Stomach (tissue), 19 donors: ENCODE data around the gene NOLC1. TPM values are rescaled to one million over a fixed set of nuclear protein-coding genes. Genes with fewer than 3 reads are reported as not detected.

Source experiments
- DNase-seq, 2 donors: peaks; one replicate each; pipeline versions ENCODE4 v3.0.0 to v3.0.0-alpha.2; 2013 to 2019
- H3K27ac ChIP-seq, 5 donors: fragments of 200-600 bp in 4 of 5; sonication (generic) in 4 of 5; one replicate each; pipeline ENCODE4 v1.5.1; 2013 to 2019; ENCODE audit warnings: mild to moderate bottlenecking in 1 of 5, moderate library complexity in 1 of 5
- H3K27me3 ChIP-seq, 3 donors: fragments of 200-600 bp; sonication (generic); one replicate each; pipeline ENCODE4 v1.5.1; 2017 to 2019; ENCODE audit warnings: mixed run types in 1 of 3
- H3K36me3 ChIP-seq, 4 donors: fragments of 200-600 bp; sonication (generic); 1 replicate in 3 of 4; 2 replicates in 1 of 4; pipeline ENCODE4 v1.5.1; 2016 to 2019
- H3K4me1 ChIP-seq, 4 donors: fragments of 200-600 bp; sonication (generic); one replicate each; pipeline ENCODE4 v1.5.1; 2016 to 2019
- H3K4me3 ChIP-seq, 4 donors: fragments of 200-600 bp; sonication (generic) in 3 of 4; one replicate each; pipeline ENCODE4 v1.5.1; 2016 to 2019; ENCODE audit warnings: mild to moderate bottlenecking in 1 of 4
- H3K9me3 ChIP-seq, 4 donors: fragments of 200-600 bp; sonication (generic); one replicate each; pipeline ENCODE4 v1.5.1; 2016 to 2019
- EP300 ChIP-seq: sonication (generic); formaldehyde crosslinking; IDR thresholded peaks from one replicate; pipeline ENCODE4 v1.6.1; 2017; ENCODE audit warnings: antibody characterized with exemption
- POLR2A ChIP-seq, 4 donors: fragments of 450-650 bp; IDR thresholded peaks; one replicate each; pipeline ENCODE4 v1.6.1; 2016; ENCODE audit warnings: antibody characterized with exemption in 4 of 4, control low read depth in 2 of 4, mild to moderate bottlenecking in 1 of 4, moderate library complexity in 1 of 4
- POLR2AphosphoS5 ChIP-seq, 3 donors: sonication (generic); formaldehyde crosslinking; IDR thresholded peaks; one replicate each; pipeline ENCODE4 v1.6.1; 2016; ENCODE audit warnings: antibody characterized with exemption in 3 of 3
- WGBS, 5 donors: extraction: QIAGEN DNeasy Blood & Tissue Kit in 3 of 5; methylation state at CpG; one replicate each; pipeline versions ENCODE4 v1.1.5 to v1.1.7; 2013 to 2018; 5-methylcytosine and 5-hydroxymethylcytosine counted together
- intact Hi-C: fragments of 100-400 bp; cut with DNase I; formaldehyde crosslinking; loops from one replicate; pipeline ENCODE4 v1.15.1; 2023; ENCODE audit warnings: low total_unique reads
- long read RNA-seq, 10 donors: transcript quantifications; one replicate each; lab custom pipeline, GENCODE V29; 2026
- polyA plus RNA-seq, 3 donors: library from polyadenylated mRNA; stranded (reverse); fragments of 200-250 nt; gene quantifications; one replicate each; pipeline ENCODE4 v1.2.3, GENCODE V29; 2013
- total RNA-seq, 5 donors: library from RNA; depleted of rRNA; stranded (reverse); fragments of >200 nt; gene quantifications; one replicate each; pipeline versions ENCODE4 v1.1.0 to v1.2.3, GENCODE V29; 2014 to 2016
- TF ChIP-seq, protein P1 (sequence below), 7 experiments: fragments of 450-650 bp in 4 of 7; fragments of 200-600 bp in 3 of 7; sonication (generic) in 3 of 7; IDR thresholded peaks; one replicate each; pipeline ENCODE4 v1.5.1; 2016 to 2019; ENCODE audit warnings: antibody characterized with exemption in 7 of 7, control low read depth in 2 of 7, mild to moderate bottlenecking in 1 of 7
- donor health status: healthy with polysubstance abuse.
- donor health status: Bipolar disorder and iron deficiency.
- donor health status: healthy.

NOLC1 gene
- 10 to 100 TPM in 4 of 5 donors, 1 to 10 TPM in 1; 9.8 to 73.7 (median 55.6) TPM for total RNA-seq
- 10 to 100 TPM; 21.2 to 35.1 (median 27.5) TPM for polyA plus RNA-seq
- long read RNA-seq, donor 1, partial matches to known transcripts = 0 of 1 reads
- long read RNA-seq, donor 1, other reads (novel, unspliced or antisense) = 0 of 1 reads
- long read RNA-seq, donor 2, partial matches to known transcripts = 0 of 4 reads
- long read RNA-seq, donor 2, other reads (novel, unspliced or antisense) = 0 of 4 reads
- long read RNA-seq, donor 3, partial matches to known transcripts = 0 of 3 reads
- long read RNA-seq, donor 3, other reads (novel, unspliced or antisense) = 0 of 3 reads
- long read RNA-seq, donor 4, partial matches to known transcripts = 0 of 1 reads
- long read RNA-seq, donor 4, other reads (novel, unspliced or antisense) = 0 of 1 reads
- long read RNA-seq, donor 5, partial matches to known transcripts = 0 of 2 reads
- long read RNA-seq, donor 5, other reads (novel, unspliced or antisense) = 0 of 2 reads
- long read RNA-seq, donor 6, transcript NOLC1-209 (13 exons, 3,932 nt) = major isoform, 5 of 31 reads
- long read RNA-seq, donor 6, partial matches to known transcripts = 22 of 31 reads
- long read RNA-seq, donor 6, other reads (novel, unspliced or antisense) = 0 of 31 reads
- long read RNA-seq, donor 7 = 0 reads
- long read RNA-seq, donor 8, partial matches to known transcripts = 0 of 4 reads
- long read RNA-seq, donor 8, other reads (novel, unspliced or antisense) = 0 of 4 reads
- long read RNA-seq, donor 9, partial matches to known transcripts = 24 of 25 reads
- long read RNA-seq, donor 9, other reads (novel, unspliced or antisense) = 0 of 25 reads
- long read RNA-seq, donor 10, partial matches to known transcripts = 0 of 4 reads
- long read RNA-seq, donor 10, other reads (novel, unspliced or antisense) = 0 of 4 reads

DNA sequence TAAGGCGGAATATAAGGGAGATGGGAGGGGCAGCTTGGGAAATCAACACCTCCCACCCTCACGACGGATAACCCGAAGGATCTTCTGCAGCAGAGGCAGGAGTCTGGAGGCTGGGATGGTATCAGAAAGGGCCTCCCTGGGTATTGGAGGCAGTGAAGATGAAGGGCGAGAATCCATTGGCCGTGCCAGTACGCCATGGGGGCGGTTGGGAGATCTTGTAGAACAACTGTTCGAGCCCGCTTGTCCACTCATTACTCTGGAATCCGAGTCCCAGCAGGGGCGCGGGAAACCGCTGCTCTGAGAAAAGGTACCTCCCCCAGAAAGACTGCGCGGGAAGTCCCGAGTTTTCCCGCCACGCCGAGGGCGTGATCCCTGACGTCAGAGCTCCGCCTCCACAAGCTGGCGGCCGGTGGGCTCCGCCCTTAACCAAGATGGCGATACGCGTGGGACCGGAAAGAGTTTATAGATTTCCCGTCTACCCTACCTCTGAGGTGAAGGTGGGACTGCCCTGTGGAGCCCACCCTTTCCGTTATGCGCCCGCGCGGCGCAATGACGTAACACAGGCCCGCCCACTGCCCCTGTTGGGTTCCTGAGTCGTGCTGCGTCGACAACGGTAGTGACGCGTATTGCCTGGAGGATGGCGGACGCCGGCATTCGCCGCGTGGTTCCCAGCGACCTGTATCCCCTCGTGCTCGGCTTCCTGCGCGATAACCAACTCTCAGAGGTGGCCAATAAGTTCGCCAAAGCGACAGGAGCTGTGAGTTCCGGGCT, at the start of gene NOLC1:
NOLC1 (plus strand) TSS at position 616 of the 771 bp plus-strand sequence; CDS start at position 638, 22 bp downstream.
- DNase-seq = peak; percentile 99 to 100
- Histone ChIP-seq H3K27me3 (no peaks in the 10 kb centered on the region), H3K4me3 (peak within 1 kb of the TSS; percentile 80 to 95 (median 89)), H3K4me1 (peaks cover 18 to 57% (median 39%) of the 10 kb centered on the region in 4 donors), H3K27ac (peak within 1 kb of the TSS; percentile 86 to 94 (median 93)), H3K9me3 (no peaks in the 10 kb centered on the region), H3K36me3 (peaks cover 31 to 68% (median 61%) of the 10 kb centered on the region in 4 donors)
- WGBS, 5 donors = 3 to 7% (median 6%) methylated on average over 24 to 59 of the region's 59 CpGs
- TF ChIP-seq EP300 (peak; percentile 61), POLR2AphosphoS5 (IDR thresholded peaks at IDR 0.05) (peak; percentile 87 to 99 (median 93)), POLR2A (IDR thresholded peaks at IDR 0.05) (peak in 2 of 4 donors; percentile 31 to 54)
- TF ChIP-seq, protein P1, sequence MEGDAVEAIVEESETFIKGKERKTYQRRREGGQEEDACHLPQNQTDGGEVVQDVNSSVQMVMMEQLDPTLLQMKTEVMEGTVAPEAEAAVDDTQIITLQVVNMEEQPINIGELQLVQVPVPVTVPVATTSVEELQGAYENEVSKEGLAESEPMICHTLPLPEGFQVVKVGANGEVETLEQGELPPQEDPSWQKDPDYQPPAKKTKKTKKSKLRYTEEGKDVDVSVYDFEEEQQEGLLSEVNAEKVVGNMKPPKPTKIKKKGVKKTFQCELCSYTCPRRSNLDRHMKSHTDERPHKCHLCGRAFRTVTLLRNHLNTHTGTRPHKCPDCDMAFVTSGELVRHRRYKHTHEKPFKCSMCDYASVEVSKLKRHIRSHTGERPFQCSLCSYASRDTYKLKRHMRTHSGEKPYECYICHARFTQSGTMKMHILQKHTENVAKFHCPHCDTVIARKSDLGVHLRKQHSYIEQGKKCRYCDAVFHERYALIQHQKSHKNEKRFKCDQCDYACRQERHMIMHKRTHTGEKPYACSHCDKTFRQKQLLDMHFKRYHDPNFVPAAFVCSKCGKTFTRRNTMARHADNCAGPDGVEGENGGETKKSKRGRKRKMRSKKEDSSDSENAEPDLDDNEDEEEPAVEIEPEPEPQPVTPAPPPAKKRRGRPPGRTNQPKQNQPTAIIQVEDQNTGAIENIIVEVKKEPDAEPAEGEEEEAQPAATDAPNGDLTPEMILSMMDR (IDR thresholded peaks at IDR 0.05) = no peak
- intact Hi-C loops = no loop called here

DNA sequence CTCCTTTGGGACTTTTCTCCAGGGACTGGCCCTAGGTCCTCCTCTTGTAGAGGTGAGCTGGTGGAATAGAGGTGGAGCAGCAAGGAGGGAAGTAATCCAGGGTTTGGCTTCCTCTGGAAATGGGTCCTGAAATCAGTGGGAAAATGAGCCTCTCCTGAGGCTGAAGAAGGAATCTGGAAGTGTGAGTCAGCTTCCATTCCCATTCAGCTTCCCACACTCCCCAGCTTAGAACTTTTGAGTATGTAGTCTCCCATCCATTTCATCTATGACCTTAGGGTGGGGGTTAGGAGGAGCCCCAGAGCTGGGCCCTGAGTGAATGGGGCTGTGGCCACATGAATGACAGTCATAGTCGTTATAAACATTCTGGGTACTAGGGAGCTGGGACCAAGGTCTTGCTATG, 49.8 kb upstream of the NOLC1 start:
- WGBS, 5 donors = 65 to 85% (median 77%) methylated on average over 1 of the region's 1 CpG; no CpG with 5 or more reads in 1 of the 5 donors
- Histone ChIP-seq H3K9me3 (no peaks in the 10 kb centered on the region), H3K4me1 (no peaks in the 10 kb centered on the region), H3K27ac (no peak overlapping the region), H3K36me3 (peaks cover 1 to 24% (median 12%) of the 10 kb centered on the region in 4 donors), H3K27me3 (no peaks in the 10 kb centered on the region), H3K4me3 (no peak overlapping the region)
- intact Hi-C loops = no loop called here
- TF ChIP-seq POLR2AphosphoS5 (IDR thresholded peaks at IDR 0.05) (no peak), EP300 (no peak), POLR2A (IDR thresholded peaks at IDR 0.05) (no peak)
- TF ChIP-seq, protein P1 (IDR thresholded peaks at IDR 0.05) = no peak
- DNase-seq = no peak

DNA sequence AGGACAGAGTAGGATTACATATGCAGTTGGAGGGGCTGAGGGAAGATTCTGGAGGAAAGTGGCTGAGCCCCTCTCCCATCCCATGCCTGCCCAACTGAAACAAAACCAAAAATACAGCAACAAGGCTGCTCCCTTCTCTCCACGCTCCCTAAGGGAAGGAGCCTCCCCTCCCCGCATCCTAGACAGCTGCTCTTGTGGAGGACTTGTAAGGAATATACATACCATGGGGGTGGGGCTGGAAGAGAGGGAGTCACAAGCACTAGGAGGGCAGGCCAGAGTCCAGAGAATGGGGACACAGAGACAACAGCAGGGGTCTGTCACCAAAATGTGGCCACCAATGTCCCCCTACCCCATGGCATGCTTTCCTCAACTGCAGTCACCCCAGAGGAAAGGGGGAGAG, 45.2 kb upstream of the NOLC1 start:
- no peaks in the 10 kb centered on the region for H3K9me3 ChIP-seq
- no peak overlapping the region for H3K4me3 ChIP-seq
- peaks cover 46 to 62% (median 54%) of the 10 kb centered on the region in 4 donors for H3K36me3 ChIP-seq
- H3K4me1 ChIP-seq = peaks cover 0 to 4% (median under 1%) of the 10 kb centered on the region in 4 donors
- intact Hi-C loops = no loop called here
- no peak for DNase-seq
- H3K27me3 ChIP-seq = no peaks in the 10 kb centered on the region
- 71 to 90% (median 86%) methylated on average over 2 of the region's 2 CpGs for WGBS, 5 donors
- no peak overlapping the region for H3K27ac ChIP-seq
- TF ChIP-seq EP300 (no peak), POLR2A (IDR thresholded peaks at IDR 0.05) (no peak), POLR2AphosphoS5 (IDR thresholded peaks at IDR 0.05) (no peak)
- TF ChIP-seq, protein P1 (IDR thresholded peaks at IDR 0.05) = no peak
